Naive thymus-derived CD4-positive, alpha-beta T cell (primary cell): ENCODE measurements around the gene MYO16. TPM values are rescaled to one million over a fixed set of nuclear protein-coding genes. Genes with fewer than 3 reads are reported as not detected.
"Not testable (repeated sequence)": the region's sequence is repeated elsewhere in the genome, so short reads cannot be mapped to it uniquely, and the experiment has no call there.

Experiments
- ATAC-seq: fragments of 150-1000 bp; cut with Tn5 transposase; 2 replicates; pipeline ENCODE4 v1.10.0; 2021; ENCODE audit warnings: mild to moderate bottlenecking, moderate library complexity
- CTCF ChIA-PET: fragments of 350-600 bp; sonication (Branson Sonifier 250); formaldehyde crosslinking; loops from one replicate; lab custom pipeline; 2021; ENCODE audit warnings: antibody characterized with exemption; lab: Charles Lee
- POLR2A ChIA-PET: fragments of 350-600 bp; sonication (Branson Sonifier 250); formaldehyde crosslinking; loops from one replicate; lab custom pipeline; 2021; ENCODE audit warnings: antibody characterized with exemption, inconsistent platforms; lab: Charles Lee
- DNase-seq, 9 donors: peaks; one replicate each; pipeline versions ENCODE4 v3.0.0 to v3.0.0-alpha.2; 2020 to 2022; ENCODE audit warnings: mixed read lengths in 1 of 9
- H3K27ac ChIP-seq: one replicate; pipeline ENCODE4 v1.7.0; 2013; ENCODE audit warnings: mild to moderate bottlenecking, low read depth, low read length, moderate library complexity
- H3K27me3 ChIP-seq, 2 donors: one replicate each; pipeline ENCODE4 v1.7.0; 2013; ENCODE audit warnings: low read length in 2 of 2, mild to moderate bottlenecking in 2 of 2, moderate library complexity in 2 of 2; ENCODE audit not compliant: control insufficient read depth in 2 of 2, insufficient read depth in 2 of 2
- H3K36me3 ChIP-seq, 3 experiments: 1 replicate in 2 of 3; 2 replicates in 1 of 3; pipeline ENCODE4 v1.7.0; 2013; ENCODE audit warnings: low read length in 3 of 3, mild to moderate bottlenecking in 3 of 3, moderate library complexity in 1 of 3; ENCODE audit not compliant: insufficient read depth in 3 of 3, control insufficient read depth in 2 of 3
- H3K4me1 ChIP-seq, 2 donors: one replicate each; pipeline ENCODE4 v1.7.0; 2013; ENCODE audit warnings: low read length in 2 of 2, mild to moderate bottlenecking in 2 of 2, moderate library complexity in 1 of 2; ENCODE audit not compliant: control insufficient read depth in 2 of 2, insufficient read depth in 2 of 2
- H3K4me3 ChIP-seq: 2 replicates; pipeline ENCODE4 v1.7.0; 2013; ENCODE audit warnings: mild to moderate bottlenecking, low read length
- H3K9me3 ChIP-seq, 3 experiments: 1 replicate in 2 of 3; 2 replicates in 1 of 3; pipeline ENCODE4 v1.7.0; 2013; ENCODE audit warnings: low read length in 3 of 3; ENCODE audit not compliant: control insufficient read depth in 2 of 3
- H3K27ac Mint-ChIP-seq, 9 donors: one replicate each; pipeline ENCODE4 v1.8.0; 2020 to 2022; ENCODE audit warnings: mixed read lengths in 9 of 9, mild to moderate bottlenecking in 8 of 9, moderate library complexity in 5 of 9, inconsistent platforms in 2 of 9
- H3K27me3 Mint-ChIP-seq, 5 donors: one replicate each; pipeline ENCODE4 v1.8.0; 2021 to 2022; ENCODE audit warnings: mixed read lengths in 5 of 5, mild to moderate bottlenecking in 1 of 5
- H3K36me3 Mint-ChIP-seq, 5 donors: one replicate each; pipeline ENCODE4 v1.8.0; 2020 to 2022; ENCODE audit warnings: mixed read lengths in 5 of 5, mild to moderate bottlenecking in 3 of 5, inconsistent platforms in 1 of 5
- H3K4me1 Mint-ChIP-seq, 7 donors: one replicate each; pipeline ENCODE4 v1.8.0; 2020 to 2022; ENCODE audit warnings: mixed read lengths in 7 of 7, mild to moderate bottlenecking in 3 of 7, inconsistent platforms in 1 of 7
- H3K4me3 Mint-ChIP-seq, 10 donors: one replicate each; pipeline ENCODE4 v1.8.0; 2020 to 2022; ENCODE audit warnings: mild to moderate bottlenecking in 10 of 10, mixed read lengths in 10 of 10, moderate library complexity in 6 of 10, inconsistent platforms in 2 of 10
- H3K9me3 Mint-ChIP-seq, 11 donors: one replicate each; pipeline ENCODE4 v1.8.0; 2020 to 2022; ENCODE audit warnings: mixed read lengths in 11 of 11, mild to moderate bottlenecking in 4 of 11, inconsistent platforms in 1 of 11, moderate library complexity in 1 of 11
- intact Hi-C, 2 donors: fragments of 100-400 bp; cut with micrococcal nuclease; formaldehyde crosslinking; loops; one replicate each; pipeline ENCODE4 v1.15.1; 2023
- polyA plus RNA-seq, 2 donors: library from polyadenylated mRNA; unstranded; fragments of 300-500 nt; fragmentation: Illumina TruSeq; gene quantifications; one replicate each; pipeline ENCODE4 v1.2.3, GENCODE V29; 2021
- total RNA-seq, 6 experiments: library from RNA in 5 of 6; stranded (reverse) in 5 of 6; gene quantifications; 1 replicate in 5 of 6; 2 replicates in 1 of 6; pipeline ENCODE4 v1.2.3 and lab custom pipeline; 2021 to 2026

MYO16 gene
- total and polyA plus RNA-seq, 7 experiments from 2014 or later, result 0.10 to 1.4 (median 1.4) TPM; not detected in 4

- H3K27me3 Mint-ChIP-seq, result peaks cover 4 to 45% (median 30%) of the 10 kb centered on the region in 5 donors
- Histone ChIP-seq H3K9me3 (no peaks in the 10 kb centered on the region), H3K27me3 (no peaks in the 10 kb centered on the region), H3K4me3 (no peak overlapping the region), H3K36me3 (no peaks in the 10 kb centered on the region), H3K27ac (no peak overlapping the region), H3K4me1 (no peaks in the 10 kb centered on the region)
- POLR2A ChIA-PET, result no interaction called here
- H3K4me1 Mint-ChIP-seq, result no peaks in the 10 kb centered on the region
- ATAC-seq (no peak), DNase-seq (no peak)
- H3K27ac Mint-ChIP-seq, result no peak overlapping the region
- peaks cover 0 to 6% (median 0%) of the 10 kb centered on the region in 11 donors for H3K9me3 Mint-ChIP-seq
- intact Hi-C loops, result no loop called here
- no peaks in the 10 kb centered on the region for H3K36me3 Mint-ChIP-seq
- no peak overlapping the region for H3K4me3 Mint-ChIP-seq
- CTCF ChIA-PET, result interaction anchor here (0.5 kb wide), 1 partner anchor 296 kb away, joined by 3 read pairs; no protein-coding TSS in a partner anchor
Measured at GRCh38 chr13:108985166-108985565, 355.8 kb downstream of the MYO16 start.

GRCh38 chr13:108987517-108987916, 358.1 kb downstream of the MYO16 start:
- Mint-ChIP-seq H3K4me1 (no peaks in the 10 kb centered on the region), H3K36me3 (no peaks in the 10 kb centered on the region), H3K27ac (no peak overlapping the region), H3K27me3 (peaks cover 0 to 35% (median 19%) of the 10 kb centered on the region in 5 donors), H3K4me3 (no peak overlapping the region), H3K9me3 (peaks cover 0 to 6% (median 0%) of the 10 kb centered on the region in 11 donors)
- ATAC-seq, result no peak
- no peak for DNase-seq
- H3K4me3 ChIP-seq, result no peak overlapping the region
- POLR2A ChIA-PET, result no interaction called here
- CTCF ChIA-PET, result no interaction called here
- no peaks in the 10 kb centered on the region for H3K36me3 ChIP-seq
- H3K4me1 ChIP-seq, result no peaks in the 10 kb centered on the region
- no peak overlapping the region for H3K27ac ChIP-seq
- no peaks in the 10 kb centered on the region for H3K27me3 ChIP-seq
- intact Hi-C loops, result no loop called here
- H3K9me3 ChIP-seq, result no peaks in the 10 kb centered on the region

GRCh38 chr13:108987944-108988343, 358.5 kb downstream of the MYO16 start:
- H3K4me1 ChIP-seq, result no peaks in the 10 kb centered on the region
- no peak overlapping the region for H3K27ac ChIP-seq
- ATAC-seq (no peak), DNase-seq (no peak)
- no peaks in the 10 kb centered on the region for H3K9me3 ChIP-seq
- intact Hi-C loops, result no loop called here
- H3K4me3 ChIP-seq, result no peak overlapping the region
- H3K27me3 Mint-ChIP-seq, result peaks cover 0 to 32% (median 18%) of the 10 kb centered on the region in 5 donors
- H3K27me3 ChIP-seq, result no peaks in the 10 kb centered on the region
- ChIA-PET POLR2A (no interaction called here), CTCF (no interaction called here)
- no peak overlapping the region for H3K4me3 Mint-ChIP-seq
- no peaks in the 10 kb centered on the region for H3K36me3 Mint-ChIP-seq
- H3K27ac Mint-ChIP-seq, result no peak overlapping the region
- peaks cover 0 to 6% (median 0%) of the 10 kb centered on the region in 11 donors for H3K9me3 Mint-ChIP-seq
- no peaks in the 10 kb centered on the region for H3K4me1 Mint-ChIP-seq
- H3K36me3 ChIP-seq, result no peaks in the 10 kb centered on the region

- H3K36me3 ChIP-seq, H3K4me1 Mint-ChIP-seq, H3K36me3 Mint-ChIP-seq, H3K9me3 Mint-ChIP-seq, H3K4me3 ChIP-seq, H3K27ac Mint-ChIP-seq, DNase-seq, CTCF ChIA-PET, H3K4me3 Mint-ChIP-seq, H3K27me3 ChIP-seq, H3K27ac ChIP-seq, H3K9me3 ChIP-seq, POLR2A ChIA-PET, ATAC-seq, H3K4me1 ChIP-seq, intact Hi-C loops: not testable (repeated sequence)
- H3K27me3 Mint-ChIP-seq, result peaks cover 0 to 18% (median 7%) of the 10 kb centered on the region in 5 donors
Measured at GRCh38 chr13:108991416-108991815, 362.0 kb downstream of the MYO16 start.

GRCh38 chr13:108993346-108993745, 363.9 kb downstream of the MYO16 start:
- no peak overlapping the region for H3K4me3 Mint-ChIP-seq
- no peak for ATAC-seq
- no peaks in the 10 kb centered on the region for H3K9me3 ChIP-seq
- H3K36me3 Mint-ChIP-seq, result no peaks in the 10 kb centered on the region
- intact Hi-C loops, result no loop called here
- no peaks in the 10 kb centered on the region for H3K4me1 ChIP-seq
- H3K27ac Mint-ChIP-seq, result no peak overlapping the region
- ChIA-PET POLR2A (no interaction called here), CTCF (no interaction called here)
- no peak for DNase-seq
- H3K27me3 ChIP-seq, result no peaks in the 10 kb centered on the region
- H3K36me3 ChIP-seq, result no peaks in the 10 kb centered on the region
- peaks cover 0 to 15% (median 5%) of the 10 kb centered on the region in 5 donors for H3K27me3 Mint-ChIP-seq
- no peak overlapping the region for H3K27ac ChIP-seq
- no peak overlapping the region for H3K4me3 ChIP-seq
- no peaks in the 10 kb centered on the region for H3K9me3 Mint-ChIP-seq
- no peaks in the 10 kb centered on the region for H3K4me1 Mint-ChIP-seq

GRCh38 chr13:108996430-108996829, 367.0 kb downstream of the MYO16 start:
- no peak for ATAC-seq
- Histone ChIP-seq H3K9me3 (no peaks in the 10 kb centered on the region), H3K27ac (no peak overlapping the region), H3K4me1 (no peaks in the 10 kb centered on the region), H3K36me3 (no peaks in the 10 kb centered on the region), H3K4me3 (no peak overlapping the region), H3K27me3 (no peaks in the 10 kb centered on the region)
- Mint-ChIP-seq H3K4me3 (no peak overlapping the region), H3K4me1 (no peaks in the 10 kb centered on the region), H3K36me3 (no peaks in the 10 kb centered on the region), H3K27ac (no peak overlapping the region), H3K27me3 (peaks cover 0 to 6% (median 0%) of the 10 kb centered on the region in 5 donors), H3K9me3 (no peaks in the 10 kb centered on the region)
- POLR2A ChIA-PET, result no interaction called here
- intact Hi-C loops, result no loop called here
- CTCF ChIA-PET, result no interaction called here
- DNase-seq, result no peak

GRCh38 chr13:109000207-109000606, 370.8 kb downstream of the MYO16 start:
- no peaks in the 10 kb centered on the region for H3K27me3 ChIP-seq
- Mint-ChIP-seq H3K4me1 (no peaks in the 10 kb centered on the region), H3K27me3 (peaks cover 0 to 6% (median 5%) of the 10 kb centered on the region in 5 donors), H3K4me3 (no peak overlapping the region), H3K36me3 (no peaks in the 10 kb centered on the region), H3K27ac (no peak overlapping the region), H3K9me3 (no peaks in the 10 kb centered on the region)
- no peak overlapping the region for H3K27ac ChIP-seq
- ChIA-PET POLR2A (no interaction called here), CTCF (no interaction called here)
- no peak overlapping the region for H3K4me3 ChIP-seq
- H3K4me1 ChIP-seq, result no peaks in the 10 kb centered on the region
- no peaks in the 10 kb centered on the region for H3K9me3 ChIP-seq
- H3K36me3 ChIP-seq, result no peaks in the 10 kb centered on the region
- DNase-seq (no peak), ATAC-seq (no peak)
- intact Hi-C loops, result no loop called here
